Neural cell (in vitro differentiated cells): ENCODE results near the gene COPS2. TPM values are rescaled to one million over a fixed set of nuclear protein-coding genes. Genes with fewer than 3 reads are reported as not detected.

Experiments used
- H2AFZ ChIP-seq: fragments of 200-600, 300-800 bp; sonication (generic), shearing (Covaris generic); 2 replicates; pipeline ENCODE4 v1.6.0; 2014; ENCODE audit warnings: low read depth, mild to moderate bottlenecking, antibody characterized with exemption, low read length, moderate library complexity
- H3F3A ChIP-seq: fragments of 200-600 bp; shearing (Covaris generic); 2 replicates; pipeline ENCODE4 v1.6.1; 2016; ENCODE audit warnings: mild to moderate bottlenecking, moderate library complexity, mixed read lengths, antibody characterized with exemption, low read length; ENCODE audit not compliant: insufficient read depth, poor library complexity, severe bottlenecking
- H3K27ac ChIP-seq: fragments of 200-600, 300-800 bp; sonication (generic), shearing (Covaris generic); 2 replicates; pipeline ENCODE4 v1.5.1; 2014; ENCODE audit warnings: mild to moderate bottlenecking, low read length, moderate library complexity
- H3K27me3 ChIP-seq: fragments of 300-800, 200-600 bp; sonication (generic), shearing (Covaris generic); 2 replicates; pipeline ENCODE4 v1.6.0; 2014; ENCODE audit warnings: mild to moderate bottlenecking, low read depth, low read length, moderate library complexity; ENCODE audit not compliant: insufficient read depth
- H3K36me3 ChIP-seq: fragments of 300-800, 200-600 bp; sonication (generic), shearing (Covaris generic); 2 replicates; pipeline ENCODE4 v1.5.1; 2014; ENCODE audit warnings: mild to moderate bottlenecking, antibody characterized with exemption, low read length, moderate library complexity; ENCODE audit not compliant: insufficient read depth
- H3K4me2 ChIP-seq: fragments of 300-800, 200-600 bp; sonication (generic), shearing (Covaris generic); 2 replicates; pipeline ENCODE4 v1.6.0; 2014; ENCODE audit warnings: mild to moderate bottlenecking, low read length
- H3K4me3 ChIP-seq: fragments of 300-800, 200-600 bp; sonication (generic), shearing (Covaris generic); 2 replicates; pipeline ENCODE4 v1.5.1; 2014; ENCODE audit warnings: mild to moderate bottlenecking, low read length, moderate library complexity
- H3K79me2 ChIP-seq: fragments of 200-600 bp; shearing (Covaris generic); replicated peaks from 2 replicates; pipeline ENCODE4 v1.6.0; 2014; ENCODE audit warnings: mild to moderate bottlenecking, low read length, moderate library complexity; ENCODE audit not compliant: insufficient read depth
- H3K9ac ChIP-seq: fragments of 300-800, 200-600 bp; sonication (generic), shearing (Covaris generic); 2 replicates; pipeline ENCODE4 v1.6.1; 2016; ENCODE audit warnings: mild to moderate bottlenecking, low read length, mixed read lengths
- H3K9me2 ChIP-seq: fragments of 200-600 bp; shearing (Covaris generic); 2 replicates; pipeline ENCODE4 v1.6.1; 2016; ENCODE audit warnings: mild to moderate bottlenecking, low read length, mixed read lengths; ENCODE audit not compliant: insufficient read depth
- H3K9me3 ChIP-seq: fragments of 200-600, 300-800 bp; sonication (generic), shearing (Covaris generic); 2 replicates; pipeline ENCODE4 v1.6.1; 2016; ENCODE audit warnings: mild to moderate bottlenecking, mixed run types, low read length, moderate library complexity, mixed read lengths
- H4K20me1 ChIP-seq: fragments of 200-600 bp; shearing (Covaris generic); 2 replicates; pipeline ENCODE4 v1.6.1; 2016; ENCODE audit warnings: mild to moderate bottlenecking, mixed run types; ENCODE audit not compliant: insufficient read depth
- CTCF ChIP-seq: fragments of 450-650 bp; IDR thresholded peaks from 2 replicates; pipeline ENCODE4 v1.5.1; 2014; ENCODE audit warnings: antibody characterized with exemption, mild to moderate bottlenecking, moderate library complexity; ENCODE audit not compliant: poor library complexity, severe bottlenecking
- EP300 ChIP-seq: fragments of 450-650 bp; conservative IDR thresholded peaks from 2 replicates; pipeline ENCODE4 v1.6.1; 2014; ENCODE audit warnings: antibody characterized with exemption, mild to moderate bottlenecking, moderate library complexity; ENCODE audit not compliant: poor library complexity, severe bottlenecking
- EZH2 ChIP-seq: fragments of 200-600, 300-800 bp; shearing (Covaris generic), sonication (generic); IDR thresholded peaks from 2 replicates; pipeline ENCODE4 v1.6.1; 2014; ENCODE audit warnings: antibody characterized with exemption, low read length, borderline replicate concordance, mild to moderate bottlenecking; ENCODE audit not compliant: insufficient read depth, poor library complexity, severe bottlenecking
- MXI1 ChIP-seq: fragments of 450-650 bp; conservative IDR thresholded peaks from 2 replicates; pipeline ENCODE4 v1.6.1; 2014; ENCODE audit warnings: antibody characterized with exemption, mild to moderate bottlenecking; ENCODE audit not compliant: poor library complexity, severe bottlenecking
- POLR2AphosphoS5 ChIP-seq: IDR thresholded peaks from 2 replicates; pipeline ENCODE4 v1.6.1; 2012
- RAD21 ChIP-seq: fragments of 450-650 bp; conservative IDR thresholded peaks from 2 replicates; pipeline ENCODE4 v1.6.1; 2014; ENCODE audit warnings: antibody characterized with exemption, mild to moderate bottlenecking, moderate library complexity
- REST ChIP-seq: IDR thresholded peaks from 2 replicates; pipeline ENCODE4 v1.6.1; 2012; ENCODE audit warnings: borderline replicate concordance
- SMC3 ChIP-seq: fragments of 450-650 bp; conservative IDR thresholded peaks from 2 replicates; pipeline ENCODE4 v1.6.1; 2014; ENCODE audit warnings: antibody characterized with exemption, mild to moderate bottlenecking, moderate library complexity; ENCODE audit not compliant: poor library complexity
- TAF1 ChIP-seq: IDR thresholded peaks from 2 replicates; pipeline ENCODE4 v1.6.1; 2012; ENCODE audit warnings: low read depth
- polyA plus RNA-seq: library from polyadenylated mRNA; depleted of rRNA; stranded (reverse); fragments of >200 nt; gene quantifications from 2 replicates; pipeline ENCODE4 v1.2.3, GENCODE V29; 2014

COPS2 gene
- polyA plus RNA-seq, 1 donor from 2014 or later = 88.8 TPM

- Histone ChIP-seq H3K36me3 (peaks cover 4% of the 10 kb centered on the region), H3K4me3 (no peak overlapping the region), H3K27ac (no peak overlapping the region), H3K4me2 (no peak overlapping the region), H3K9ac (no peak overlapping the region), H3F3A (no peaks in the 10 kb centered on the region), H4K20me1 (no peaks in the 10 kb centered on the region), H3K79me2 (no peaks in the 10 kb centered on the region), H3K27me3 (no peaks in the 10 kb centered on the region), H3K9me3 (no peaks in the 10 kb centered on the region), H3K9me2 (no peaks in the 10 kb centered on the region), H2AFZ (no peak overlapping the region)
- TF ChIP-seq TAF1 (no peak), EP300 (no peak), POLR2AphosphoS5 (no peak), RAD21 (no peak), EZH2 (no peak), CTCF (no peak), MXI1 (no peak), SMC3 (no peak), REST (no peak)
Measured at GRCh38 chr15:49135342-49135857, 20.0 kb downstream of the COPS2 start.

GRCh38 chr15:49134683-49135341, 20.6 kb downstream of the COPS2 start:
- no peaks in the 10 kb centered on the region for H3K9me2 ChIP-seq
- H3K9me3 ChIP-seq = no peaks in the 10 kb centered on the region
- H2AFZ ChIP-seq = no peak overlapping the region
- TF ChIP-seq EP300 = no peak
- TF ChIP-seq RAD21 = no peak
- TF ChIP-seq EZH2 = no peak
- TF ChIP-seq TAF1 = no peak
- no peak for TF ChIP-seq CTCF
- no peak for TF ChIP-seq POLR2AphosphoS5
- TF ChIP-seq REST = no peak
- no peak for TF ChIP-seq MXI1
- no peak for TF ChIP-seq SMC3
- H3K4me2 ChIP-seq = no peak overlapping the region
- no peak overlapping the region for H3K9ac ChIP-seq
- no peaks in the 10 kb centered on the region for H3F3A ChIP-seq
- no peaks in the 10 kb centered on the region for H3K27me3 ChIP-seq
- H3K27ac ChIP-seq = no peak overlapping the region
- H3K4me3 ChIP-seq = no peak overlapping the region
- H3K79me2 ChIP-seq = no peaks in the 10 kb centered on the region
- H4K20me1 ChIP-seq = no peaks in the 10 kb centered on the region
- H3K36me3 ChIP-seq = peaks cover 4% of the 10 kb centered on the region
